Heart left ventricle (tissue), 16 donors: ENCODE results near the gene PHF21A. TPM values are rescaled to one million over a fixed set of nuclear protein-coding genes. Genes with fewer than 3 reads are reported as not detected.

Experiments used
- ATAC-seq, 4 donors: fragments of 200-7000 bp; cut with Tn5 transposase; one replicate each; pipeline ENCODE4 v1.9.1; 2020 to 2022; ENCODE audit warnings: moderate library complexity in 4 of 4, mild to moderate bottlenecking in 3 of 4, moderate number of reproducible peaks in 1 of 4
- DNase-seq, 5 donors: peaks; one replicate each; pipeline ENCODE4 v3.0.0-alpha.2; 2020
- H3K27ac ChIP-seq, 12 donors: fragments of 200-600 bp; sonication (generic) in 4 of 12; one replicate each; pipeline versions ENCODE4 v1.5.0 to v1.8.0; 2016 to 2022; ENCODE audit warnings: mild to moderate bottlenecking in 2 of 12
- H3K27me3 ChIP-seq, 9 donors: fragments of 200-600 bp; sonication (generic) in 2 of 9; one replicate each; pipeline versions ENCODE4 v1.5.1 to v1.8.0; 2016 to 2022; ENCODE audit warnings: mild to moderate bottlenecking in 3 of 9
- H3K36me3 ChIP-seq, 9 donors: fragments of 200-600 bp; sonication (generic) in 2 of 9; one replicate each; pipeline versions ENCODE4 v1.5.0 to v1.8.0; 2018 to 2022; ENCODE audit warnings: mild to moderate bottlenecking in 2 of 9
- H3K4me1 ChIP-seq, 12 donors: fragments of 200-600 bp; sonication (generic) in 4 of 12; one replicate each; pipeline versions ENCODE4 v1.5.0 to v1.8.0; 2016 to 2022; ENCODE audit warnings: mild to moderate bottlenecking in 3 of 12
- H3K4me3 ChIP-seq, 12 donors: fragments of 200-600 bp; sonication (generic) in 4 of 12; one replicate each; pipeline versions ENCODE4 v1.5.0 to v1.8.0; 2017 to 2022; ENCODE audit warnings: mild to moderate bottlenecking in 9 of 12, moderate library complexity in 4 of 12
- H3K9me3 ChIP-seq, 12 donors: fragments of 200-600 bp; sonication (generic) in 4 of 12; one replicate each; pipeline versions ENCODE4 v1.5.0 to v1.8.0; 2016 to 2022; ENCODE audit warnings: mild to moderate bottlenecking in 1 of 12
- CTCF ChIP-seq, 12 donors: fragments of 200-600 bp; sonication (generic) in 4 of 12; IDR thresholded peaks; one replicate each; pipeline versions ENCODE4 v1.5.0 to v1.8.0; 2018 to 2022; ENCODE audit warnings: antibody characterized with exemption in 12 of 12, mild to moderate bottlenecking in 5 of 12
- POLR2A ChIP-seq, 2 donors: fragments of 450-650 bp; IDR thresholded peaks; one replicate each; pipeline ENCODE4 v1.6.1; 2017; ENCODE audit warnings: antibody characterized with exemption in 2 of 2, mild to moderate bottlenecking in 2 of 2, moderate library complexity in 2 of 2
- WGBS, 4 donors: extraction: QIAGEN DNeasy Blood & Tissue Kit in 2 of 4; methylation state at CpG; one replicate each; pipeline versions ENCODE4 v1.1.5 to v1.1.7; 2013 to 2018; 5-methylcytosine and 5-hydroxymethylcytosine counted together
- intact Hi-C, 10 donors: fragments of 100-400 bp; cut with DNase I; formaldehyde crosslinking; loops; one replicate each; pipeline versions ENCODE4 v1.11.1 to v1.14.2; 2022
- polyA plus RNA-seq, 2 donors: library from polyadenylated mRNA; stranded (reverse); fragments of 200-250 nt; gene quantifications; one replicate each; pipeline ENCODE4 v1.2.3, GENCODE V29; 2013
- total RNA-seq, 9 donors: library from RNA; depleted of rRNA in 2 of 9; stranded (reverse); fragments of >200 nt in 2 of 9; fragmentation: NEBNext Ultra II Directional in 3 of 9; extraction: Animal tissue kit (Norgen Biotek cat#: 25700) in 3 of 9; gene quantifications; one replicate each; pipeline versions ENCODE4 v1.1.0 to v1.2.4, GENCODE V29; 2016 to 2023
- donor health status: ischemic (EF 13 %, LVEDD 7.1; RV severe dilation, severe dysfunction).
- donor health status: healthy with polysubstance abuse.
- donor health status: DM: no; HTN: yes; CAD: no.
- donor health status: DM: no; HTN: no; CAD: no.
- donor health status: ischemic (EF 25% LVEDD 6.9; RV normal size, moderate dysfunction).
- donor health status: ischemic (EF 25% LVEDD 5.7; RV mildly dilated, moderate dysfunction).
- donor health status: healthy.
- donor health status: DM: yes; HTN: yes; CAD: no.
- donor health status: ischemic (EF 35%, LVEDD 5.7; RV mildly dilated, moderate dysfunction).
- donor health status: nonischemic (EF 11% LVEDD 7.7; RV severe dilation, severe dysfunction).
- donor health status: DM: yes; HTN: yes; CAD: no.
- donor health status: PGD.
- donor health status: ischemic (EF 29% LVEDD 5.4; RV normal size, mild dysfunction).
- donor health status: nonischemic (EF 23%, LVEDD 6.1; RV moderate dilation, normal function).

Gene PHF21A
- total and polyA plus RNA-seq, 11 donors: 16.5 to 45.9 (median 36.1) TPM

DNA sequence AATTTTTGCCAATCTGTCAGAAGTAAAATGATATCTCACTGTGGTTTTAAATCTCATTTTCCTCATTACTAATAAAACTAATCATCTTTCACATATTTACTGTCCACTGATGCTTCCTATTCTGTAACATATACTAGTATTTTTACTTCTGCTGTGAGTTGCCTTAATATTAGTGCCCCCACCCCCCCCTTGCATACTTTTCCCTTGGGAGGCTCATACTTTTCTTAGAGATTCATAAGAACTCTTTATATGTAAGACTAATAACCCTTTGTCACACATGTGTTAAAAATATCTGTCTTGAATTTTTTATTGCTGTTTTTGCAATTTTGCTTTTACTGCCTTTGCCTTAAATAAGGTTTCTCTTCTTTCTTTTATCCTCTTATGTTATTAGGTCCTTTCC lies 87.2 kb downstream of the PHF21A start:
- Histone ChIP-seq H3K36me3 (peaks cover 0 to 8% (median 0%) of the 10 kb centered on the region in 9 donors), H3K27me3 (no peaks in the 10 kb centered on the region), H3K9me3 (no peaks in the 10 kb centered on the region), H3K27ac (no peak overlapping the region), H3K4me3 (no peak overlapping the region), H3K4me1 (peaks cover 0 to 9% (median 0%) of the 10 kb centered on the region in 12 donors)
- TF ChIP-seq POLR2A (IDR thresholded peaks at IDR 0.05) (no peak), CTCF (IDR thresholded peaks at IDR 0.05) (no peak)
- intact Hi-C loops: no loop called here
- ATAC-seq (no peak), DNase-seq (no peak)

DNA sequence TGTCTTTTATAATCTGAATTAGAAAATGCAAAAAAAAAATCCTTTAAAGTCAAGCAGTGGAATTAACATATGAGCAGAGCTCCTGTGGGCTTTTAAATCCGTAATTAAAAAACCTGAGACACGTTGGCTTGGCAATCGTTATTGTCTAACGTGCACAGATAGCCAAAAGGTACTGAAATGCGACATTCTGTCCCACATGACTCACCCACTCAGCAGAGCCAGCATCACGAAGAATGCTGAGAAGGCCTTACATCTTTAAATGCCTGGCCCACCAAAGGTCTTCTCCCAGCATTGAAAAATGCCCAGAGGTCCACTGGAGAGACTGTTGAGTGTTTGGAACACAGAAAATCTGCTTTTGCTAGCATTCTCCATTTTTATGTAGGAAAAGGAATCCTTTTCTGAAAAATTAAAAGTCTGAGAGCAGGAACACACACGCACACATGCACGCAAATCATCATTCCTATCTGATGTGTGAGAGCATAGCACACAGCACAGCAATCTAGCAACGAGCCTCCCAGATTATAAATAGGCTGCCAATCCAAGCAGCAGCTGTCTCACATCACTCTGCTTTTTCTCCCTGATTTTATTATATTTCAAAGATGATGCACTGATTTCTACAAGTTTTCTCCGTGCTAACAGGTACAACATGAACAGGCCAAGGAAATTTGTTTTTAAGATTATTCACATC lies 94.5 kb downstream of the PHF21A start:
- H3K27ac ChIP-seq: no peak overlapping the region
- peaks cover 0 to 26% (median 17%) of the 10 kb centered on the region in 12 donors for H3K4me1 ChIP-seq

GRCh38 chr11:46020084-46020599 lies 101.1 kb downstream of the PHF21A start:
- Histone ChIP-seq H3K36me3 (peaks cover 0 to 17% (median 10%) of the 10 kb centered on the region in 9 donors), H3K27ac (no peak overlapping the region), H3K4me1 (no peaks in the 10 kb centered on the region), H3K4me3 (no peak overlapping the region), H3K9me3 (peaks cover 0 to under 1% (median 0%) of the 10 kb centered on the region in 12 donors), H3K27me3 (no peaks in the 10 kb centered on the region)
- ATAC-seq: no peak
- intact Hi-C loops: no loop called here
- TF ChIP-seq CTCF (IDR thresholded peaks at IDR 0.05) (no peak), POLR2A (IDR thresholded peaks at IDR 0.05) (no peak)
- no peak for DNase-seq
- WGBS, 4 donors: 96 to 97% (median 97%) methylated on average over 8 of the region's 8 CpGs

More for the DNA sequence above, 94.5 kb downstream of the PHF21A start:
- no peaks in the 10 kb centered on the region for H3K27me3 ChIP-seq
- no peaks in the 10 kb centered on the region for H3K9me3 ChIP-seq
- ATAC-seq (no peak), DNase-seq (no peak)
- no peak overlapping the region for H3K4me3 ChIP-seq
- no peak for TF ChIP-seq POLR2A (IDR thresholded peaks at IDR 0.05)
- no peak for TF ChIP-seq CTCF (IDR thresholded peaks at IDR 0.05)
- WGBS, 4 donors: 43 to 54% (median 49%) methylated on average over 10 of the region's 10 CpGs
- intact Hi-C loops: no loop called here
- H3K36me3 ChIP-seq: peaks cover 0 to 15% (median 6%) of the 10 kb centered on the region in 9 donors

DNA sequence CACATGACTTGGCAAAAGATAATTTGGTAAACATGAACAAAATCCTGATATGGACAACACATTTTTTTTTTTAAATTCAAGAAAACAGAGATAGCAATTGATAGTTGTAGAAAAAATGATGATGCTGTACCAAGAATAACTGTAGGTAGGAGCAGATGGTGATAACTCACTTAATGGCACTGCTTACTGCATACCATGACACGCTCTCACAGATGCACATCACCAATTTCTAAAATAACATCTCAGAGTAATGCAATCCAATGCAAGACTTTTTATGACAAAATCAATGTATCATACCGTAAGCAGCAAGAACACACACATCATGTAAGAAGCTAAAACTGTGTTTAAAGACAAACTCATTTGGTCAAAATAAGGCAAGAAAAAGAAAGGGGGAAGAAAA lies 102.6 kb downstream of the PHF21A start:
- no peak overlapping the region for H3K4me3 ChIP-seq
- peaks cover 0 to 4% (median 0%) of the 10 kb centered on the region in 12 donors for H3K9me3 ChIP-seq
- no peaks in the 10 kb centered on the region for H3K27me3 ChIP-seq
- no peak overlapping the region for H3K27ac ChIP-seq
- TF ChIP-seq POLR2A (IDR thresholded peaks at IDR 0.05) (no peak), CTCF (IDR thresholded peaks at IDR 0.05) (no peak)
- peaks cover 0 to 17% (median 10%) of the 10 kb centered on the region in 9 donors for H3K36me3 ChIP-seq
- DNase-seq (no peak), ATAC-seq (no peak)
- no peaks in the 10 kb centered on the region for H3K4me1 ChIP-seq
- WGBS, 4 donors: 93 to 99% (median 95%) methylated on average over 2 of the region's 2 CpGs
- intact Hi-C loops: no loop called here
